ENCODE measurements around the gene RNF103. TPM values are rescaled to one million over a fixed set of nuclear protein-coding genes. Genes with fewer than 3 reads are reported as not detected.

Gene RNF103
- total and polyA plus RNA-seq, 4 donors: 15.4 to 38.2 (median 19.4) TPM

- no peak overlapping the region for H3K27ac ChIP-seq (ENCODE audit: low read depth in 1 of 2, low read length in 2 of 2)
- no peak overlapping the region for H3K4me3 ChIP-seq (ENCODE audit: low read depth in 1 of 3, low read length in 3 of 3)
- 91% methylated on average over 16 of the region's 16 CpGs for WGBS
- H3K36me3 ChIP-seq (ENCODE audit: control insufficient read depth in 4 of 4, insufficient read depth in 3 of 4, low read depth in 1 of 4, low read length in 3 of 4): no peaks in the 10 kb centered on the region
- DNase-seq (ENCODE audit: low spot score): no peak
- no peaks in the 10 kb centered on the region for H3K9me3 ChIP-seq (ENCODE audit: control insufficient read depth in 4 of 4, low read length in 3 of 4)
- TF ChIP-seq CTCF (IDR thresholded peaks at IDR 0.05; ENCODE audit: low read depth, low read length, missing input control) (no peak), NR2F2 (IDR thresholded peaks at IDR 0.05) (no peak), FOXA1 (IDR thresholded peaks at IDR 0.05) (no peak), JUND (IDR thresholded peaks at IDR 0.05) (no peak), GABPA (IDR thresholded peaks at IDR 0.05 in 1 of 2, conservative IDR thresholded peaks at IDR 0.05 in 1 of 2) (no peak), HNF4A (conservative IDR thresholded peaks at IDR 0.05) (no peak), RXRA (IDR thresholded peaks at IDR 0.05) (no peak), YY1 (IDR thresholded peaks at IDR 0.05) (no peak), RAD21 (IDR thresholded peaks at IDR 0.05) (no peak), TAF1 (conservative IDR thresholded peaks at IDR 0.05) (no peak), ZBTB33 (IDR thresholded peaks at IDR 0.05) (no peak), EGR1 (IDR thresholded peaks at IDR 0.05; ENCODE audit: low read depth in 2 of 2) (no peak)
- no peaks in the 10 kb centered on the region for H3K27me3 ChIP-seq (ENCODE audit: control insufficient read depth in 4 of 4, insufficient read depth in 4 of 4, low read length in 3 of 4)
- H3K9ac ChIP-seq (ENCODE audit: low read depth in 1 of 2, low read length in 2 of 2): no peak overlapping the region
- H3K4me1 ChIP-seq (ENCODE audit: control insufficient read depth in 4 of 4, insufficient read depth in 4 of 4, low read length in 3 of 4): peaks cover 0 to 4% (median 1%) of the 10 kb centered on the region in 4 donors
Measured at GRCh38 chr2:86556508-86556907, 67.2 kb downstream of the RNF103 start.

Other genes starting within 250 kb of the RNF103 start
- 10 to 100 TPM; 11.2 to 19.8 TPM for gene KDM3A, start 182.5 kb downstream of the RNF103 start, total RNA-seq
- gene KDM3A, start 182.5 kb downstream of the RNF103 start, polyA plus RNA-seq: 1 to 10 TPM; 3.9 to 5.4 TPM
- gene CHMP3, start 60.4 kb downstream of the RNF103 start, total RNA-seq: 10 to 100 TPM; 20.6 to 25.0 TPM
- 10 to 100 TPM; 23.0 to 25.1 TPM for gene CHMP3, start 60.4 kb downstream of the RNF103 start, polyA plus RNA-seq
- 10 to 100 TPM; 48.3 to 74.5 TPM for gene RMND5A, start 96.4 kb upstream of the RNF103 start, total RNA-seq
- gene RMND5A, start 96.4 kb upstream of the RNF103 start, polyA plus RNA-seq: 10 to 100 TPM in 1 of 2 donors, 1 to 10 TPM in 1; 8.8 to 10.1 TPM
- gene CD8A, start 167.0 kb upstream of the RNF103 start, total RNA-seq: under 1 TPM; 0.42 to 0.47 TPM
- gene CD8A, start 167.0 kb upstream of the RNF103 start, polyA plus RNA-seq: 1 to 10 TPM in 1 of 2 donors, under 1 TPM in 1; 0.90 to 1.8 TPM
- 1 to 10 TPM in 1 of 2 donors, under 1 TPM in 1; 0.17 to 1.0 TPM for gene CD8B, start 238.0 kb upstream of the RNF103 start, total RNA-seq
- under 1 TPM; 0.39 to 0.89 TPM for gene CD8B, start 238.0 kb upstream of the RNF103 start, polyA plus RNA-seq

Data from liver (tissue), 9 donors.